IMR-90 (cell line): ENCODE results near the gene DNAJC5G. TPM values are rescaled to one million over a fixed set of nuclear protein-coding genes. Genes with fewer than 3 reads are reported as not detected.
"Not testable (repeated sequence)": the region's sequence is repeated elsewhere in the genome, so short reads cannot be mapped to it uniquely, and the experiment has no call there.

ENCODE experiments used
- ATAC-seq: fragments of 200-7000 bp; cut with Tn5 transposase; 2 replicates; pipeline ENCODE4 v1.9.1; 2020; ENCODE audit warnings: low read depth, mild to moderate bottlenecking, moderate library complexity
- BruUV-seq: library from RNA; stranded (reverse); fragments of 400-500 nt; replicated peaks from 2 replicates; lab custom pipeline; 2021; lab: Mats Ljungman, UMichigan
- CTCF ChIA-PET: fragments of 300-600 bp; formaldehyde crosslinking; extraction: SDS; loops from one replicate; lab custom pipeline; 2021; ENCODE audit warnings: antibody characterized with exemption; lab: Yijun Ruan, JAX
- POLR2A ChIA-PET: fragments of 300-600 bp; sonication (Branson Sonifier 250); formaldehyde crosslinking; loops from one replicate; lab custom pipeline; 2022; ENCODE audit warnings: antibody characterized with exemption; ENCODE audit not compliant: unreplicated experiment; lab: Charles Lee
- DNase-seq: peaks from one replicate; pipeline ENCODE4 v3.0.0; 2013
- H2AFZ ChIP-seq: replicated peaks from 2 replicates; pipeline ENCODE3; 2013; ENCODE audit warnings: low read length, mild to moderate bottlenecking; ENCODE audit not compliant: poor library complexity
- H2AK5ac ChIP-seq: 2 replicates; pipeline ENCODE4 v1.6.1; 2013; ENCODE audit warnings: low read depth, low read length, inconsistent platforms
- H2AK9ac ChIP-seq: replicated peaks from 2 replicates; pipeline ENCODE3; 2013; ENCODE audit warnings: mild to moderate bottlenecking, low read depth, low read length, moderate library complexity; ENCODE audit not compliant: poor library complexity
- H2BK120ac ChIP-seq: 2 replicates; pipeline ENCODE4 v1.6.1; 2013; ENCODE audit warnings: low read depth, low read length, inconsistent platforms
- H2BK15ac ChIP-seq: 3 replicates; pipeline ENCODE4 v1.6.1; 2013; ENCODE audit warnings: low read depth, low read length, inconsistent platforms
- H2BK20ac ChIP-seq: 2 replicates; pipeline ENCODE4 v1.6.1; 2013; ENCODE audit warnings: low read depth, mild to moderate bottlenecking, inconsistent platforms, low read length, moderate library complexity
- H2BK5ac ChIP-seq: 2 replicates; pipeline ENCODE4 v1.6.1; 2013; ENCODE audit warnings: mild to moderate bottlenecking, low read depth, low read length, inconsistent platforms; ENCODE audit not compliant: poor library complexity, severe bottlenecking
- H3K14ac ChIP-seq: replicated peaks from 2 replicates; pipeline ENCODE4 v1.6.1; 2013; ENCODE audit warnings: low read depth, low read length, inconsistent platforms
- H3K18ac ChIP-seq: 2 replicates; pipeline ENCODE4 v1.6.1; 2013; ENCODE audit warnings: low read depth, low read length, control low read depth
- H3K23ac ChIP-seq: 2 replicates; pipeline ENCODE4 v1.6.1; 2013; ENCODE audit warnings: low read depth, low read length, inconsistent platforms
- H3K27ac ChIP-seq: 2 replicates; pipeline ENCODE4 v1.5.1; 2013; ENCODE audit warnings: mild to moderate bottlenecking, control low read depth, low read length; ENCODE audit not compliant: insufficient read depth
- H3K27me3 ChIP-seq: 2 replicates; pipeline ENCODE4 v1.6.1; 2013; ENCODE audit warnings: low read length; ENCODE audit not compliant: control insufficient read depth, insufficient read depth
- H3K36me3 ChIP-seq: 2 replicates; pipeline ENCODE4 v1.6.1; 2013; ENCODE audit warnings: low read length, mixed read lengths; ENCODE audit not compliant: control insufficient read depth, insufficient read depth
- H3K4ac ChIP-seq: 2 replicates; pipeline ENCODE4 v1.6.1; 2013; ENCODE audit warnings: low read depth, low read length, inconsistent platforms
- H3K4me1 ChIP-seq: 2 replicates; pipeline ENCODE4 v1.6.1; 2013; ENCODE audit warnings: low read length, mixed read lengths; ENCODE audit not compliant: control insufficient read depth, insufficient read depth
- H3K4me2 ChIP-seq: 2 replicates; pipeline ENCODE4 v1.6.1; 2013; ENCODE audit warnings: low read depth, mild to moderate bottlenecking, control low read depth, low read length, moderate library complexity
- H3K4me3 ChIP-seq: 2 replicates; pipeline ENCODE4 v1.5.1; 2013; ENCODE audit warnings: low read depth, mild to moderate bottlenecking, control low read depth, low read length, moderate library complexity; ENCODE audit not compliant: insufficient read depth
- H3K56ac ChIP-seq: 2 replicates; pipeline ENCODE4 v1.6.1; 2013; ENCODE audit warnings: low read length, inconsistent platforms; ENCODE audit not compliant: insufficient read depth; ENCODE audit errors: extremely low read depth
- H3K79me1 ChIP-seq, 2 experiments: 2 replicates each; pipeline ENCODE4 v1.6.1; 2013; ENCODE audit warnings: low read length in 2 of 2, inconsistent platforms in 1 of 2, low read depth in 1 of 2
- H3K9ac ChIP-seq: 2 replicates; pipeline ENCODE4 v1.6.1; 2013; ENCODE audit warnings: low read depth, low read length, control low read depth
- H3K9me1 ChIP-seq: 2 replicates; pipeline ENCODE4 v1.6.1; 2013; ENCODE audit warnings: low read length, inconsistent platforms; ENCODE audit not compliant: insufficient read depth
- H3K9me3 ChIP-seq: 2 replicates; pipeline ENCODE4 v1.6.1; 2013; ENCODE audit warnings: low read length; ENCODE audit not compliant: control insufficient read depth, insufficient read depth
- H4K20me1 ChIP-seq: 2 replicates; pipeline ENCODE4 v1.6.1; 2013; ENCODE audit warnings: low read length, inconsistent platforms; ENCODE audit not compliant: insufficient read depth
- H4K5ac ChIP-seq: 2 replicates; pipeline ENCODE4 v1.6.1; 2013; ENCODE audit warnings: mild to moderate bottlenecking, low read depth, low read length, control low read depth
- H4K8ac ChIP-seq, 2 experiments: 2 replicates each; pipeline ENCODE4 v1.6.1; 2013; ENCODE audit warnings: low read depth in 2 of 2, low read length in 2 of 2, control low read depth in 1 of 2, inconsistent platforms in 1 of 2
- H4K91ac ChIP-seq: 2 replicates; pipeline ENCODE4 v1.6.1; 2013; ENCODE audit warnings: low read depth, low read length, inconsistent platforms; ENCODE audit not compliant: insufficient read depth
- WGBS, 2 experiments: methylation state at CpG; one replicate each; pipeline versions ENCODE4 v1.1.5 to v1.1.7; 2013; ENCODE audit warnings: missing lambda C conversion rate in 2 of 2; ENCODE audit not compliant: insufficient read length in 1 of 2; ENCODE audit errors: extremely low coverage in 2 of 2; 5-methylcytosine and 5-hydroxymethylcytosine counted together
- dilution Hi-C: fragments of 300-500 bp; cut with HindIII; formaldehyde crosslinking; loops from one replicate; pipeline ENCODE4 v1.14.3; 2018; ENCODE audit warnings: low sequenced_read_pairs; ENCODE audit not compliant: unreplicated experiment
- in situ Hi-C: fragments of 300-500 bp; cut with MboI; formaldehyde crosslinking; loops from 3 replicates; pipeline ENCODE4 v1.14.3; 2019; ENCODE audit warnings: low sequenced_read_pairs, inconsistent platforms, mixed read lengths
- intact Hi-C: fragments of 100-400 bp; cut with micrococcal nuclease; formaldehyde crosslinking; loops from 2 replicates; pipeline ENCODE4 v1.10.0; 2022
- polyA plus RNA-seq, 3 experiments: library from polyadenylated mRNA; depleted of rRNA; stranded (reverse); fragments of >200 nt; gene quantifications; 2 replicates each; pipeline ENCODE4 v1.2.3, GENCODE V29; 2012; ENCODE audit warnings: low replicate concordance in 1 of 3
- total RNA-seq: library from RNA; depleted of rRNA; stranded (reverse); fragments of >200 nt; gene quantifications from 2 replicates; pipeline ENCODE4 v1.2.3, GENCODE V29; 2012

DNAJC5G gene
- total and polyA plus RNA-seq, 2 of the 4 experiments (the other 2 are of a cell fraction): not detected

- H3K14ac ChIP-seq, H3K18ac ChIP-seq, BruUV-seq, H3K27me3 ChIP-seq, H3K9ac ChIP-seq, DNase-seq, H3K4me3 ChIP-seq, H3K56ac ChIP-seq, H4K20me1 ChIP-seq, H2BK5ac ChIP-seq, H2AK5ac ChIP-seq, ATAC-seq, H3K27ac ChIP-seq, H2AK9ac ChIP-seq, H3K4me1 ChIP-seq, H2BK20ac ChIP-seq, H2BK120ac ChIP-seq, H2AFZ ChIP-seq, H3K4me2 ChIP-seq, H4K5ac ChIP-seq, H3K36me3 ChIP-seq, H3K23ac ChIP-seq, H2BK15ac ChIP-seq, dilution Hi-C loops, H4K8ac ChIP-seq, H3K4ac ChIP-seq, H4K91ac ChIP-seq, in situ Hi-C loops, H3K9me3 ChIP-seq, CTCF ChIA-PET: not testable (repeated sequence)
- Histone ChIP-seq H3K79me1 (peaks cover 28 to 50% of the 10 kb centered on the region in 2 experiments), H3K9me1 (peaks cover 15% of the 10 kb centered on the region; the same call in 1 of the 2 replicates)
- POLR2A ChIA-PET: interaction anchor here (0.6 kb wide), 1 partner anchor 50 kb away, joined by 4 read pairs; the partner anchor contains the start of genes EIF2B4 and SNX17
- WGBS, 2 experiments: 96% methylated on average over 11 of the region's 15 CpGs; no CpG with 5 or more reads in 1 of the 2 experiments
- intact Hi-C loops: loop anchor here (5.0 kb wide), 1 partner anchor 37 kb away; the partner anchor contains the start of gene GTF3C2
Observed at GRCh38 chr2:27319839-27320238, 44.6 kb downstream of the DNAJC5G start.
